ENCODE data around the gene HPRT1.
A peak's percentile ranks its signal among the peaks of the same experiment; 100 is the strongest.

Gene HPRT1

DNA sequence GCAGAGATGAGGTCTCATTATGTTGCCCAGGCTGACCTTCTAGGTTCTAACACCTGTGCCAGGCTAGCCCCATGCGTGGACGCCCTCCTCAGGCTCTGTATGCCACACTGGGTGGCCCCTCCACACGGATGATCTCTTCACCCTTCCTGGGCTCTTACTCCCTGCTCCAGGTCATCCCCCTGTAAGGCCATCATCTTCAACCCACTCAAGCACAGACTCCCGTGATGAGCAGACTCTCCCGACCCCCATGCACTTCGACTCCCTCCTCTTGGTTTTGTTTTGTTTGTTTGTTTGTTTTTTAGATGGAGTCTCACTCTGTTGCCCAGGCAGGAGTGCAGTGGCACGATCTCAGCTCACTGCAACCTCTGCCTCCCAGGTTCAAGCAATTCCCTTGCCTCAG is 70.9 kb downstream of the HPRT1 start:
- H3K9ac ChIP-seq (ENCODE audit: low read length) = no peak overlapping the region
- H3K36me3 ChIP-seq (ENCODE audit: control insufficient read depth, insufficient read depth, low read length) = no peaks in the 10 kb centered on the region
- no peaks in the 10 kb centered on the region for H3K4me1 ChIP-seq (ENCODE audit: control insufficient read depth, insufficient read depth, low read length)
- no peaks in the 10 kb centered on the region for H3K27me3 ChIP-seq (ENCODE audit: control insufficient read depth, insufficient read depth, low read length)
- no peak overlapping the region for H3K4me3 ChIP-seq (ENCODE audit: low read length)
- H3K27ac ChIP-seq (ENCODE audit: low read depth, low read length) = no peak overlapping the region

GRCh38 chrX:134533352-134533751 is 73.4 kb downstream of the HPRT1 start:
- no peaks in the 10 kb centered on the region for H3K36me3 ChIP-seq (ENCODE audit: control insufficient read depth, insufficient read depth, low read length)
- no peak overlapping the region for H3K4me3 ChIP-seq (ENCODE audit: low read length)
- no peak overlapping the region for H3K27ac ChIP-seq (ENCODE audit: low read depth, low read length)
- no peaks in the 10 kb centered on the region for H3K4me1 ChIP-seq (ENCODE audit: control insufficient read depth, insufficient read depth, low read length)
- H3K27me3 ChIP-seq (ENCODE audit: control insufficient read depth, insufficient read depth, low read length) = no peaks in the 10 kb centered on the region
- no peak overlapping the region for H3K9ac ChIP-seq (ENCODE audit: low read length)

DNA sequence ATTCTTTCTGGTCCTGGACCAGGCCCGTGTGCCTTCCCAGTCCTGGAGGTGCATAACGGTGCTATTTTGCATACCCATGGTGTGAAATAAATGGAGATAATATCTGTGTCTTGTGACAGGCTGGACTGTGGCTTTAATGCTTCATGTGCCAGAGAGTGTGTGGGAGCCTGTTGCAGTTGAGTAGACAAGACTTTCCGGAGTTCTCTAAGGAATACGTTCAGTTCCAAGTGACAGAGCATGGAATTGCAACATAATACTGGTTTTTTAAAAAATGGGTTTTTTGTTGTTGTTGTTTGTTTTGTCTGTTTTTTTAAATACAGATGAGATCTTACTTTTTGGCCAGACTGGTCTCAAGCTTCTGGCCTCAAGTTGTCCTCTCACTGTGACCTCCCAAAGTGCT is 74.0 kb downstream of the HPRT1 start:
- no peak overlapping the region for H3K27ac ChIP-seq (ENCODE audit: low read depth, low read length)
- H3K4me3 ChIP-seq (ENCODE audit: low read length) = no peak overlapping the region
- no peaks in the 10 kb centered on the region for H3K36me3 ChIP-seq (ENCODE audit: control insufficient read depth, insufficient read depth, low read length)
- no peaks in the 10 kb centered on the region for H3K4me1 ChIP-seq (ENCODE audit: control insufficient read depth, insufficient read depth, low read length)
- H3K27me3 ChIP-seq (ENCODE audit: control insufficient read depth, insufficient read depth, low read length) = no peaks in the 10 kb centered on the region
- no peak overlapping the region for H3K9ac ChIP-seq (ENCODE audit: low read length)

- Histone ChIP-seq H3K4me1 (ENCODE audit: control insufficient read depth, insufficient read depth, low read length) (no peaks in the 10 kb centered on the region), H3K27ac (ENCODE audit: low read depth, low read length) (no peak overlapping the region), H3K27me3 (ENCODE audit: control insufficient read depth, insufficient read depth, low read length) (no peaks in the 10 kb centered on the region), H3K4me3 (ENCODE audit: low read length) (no peak overlapping the region), H3K9ac (ENCODE audit: low read length) (no peak overlapping the region), H3K36me3 (ENCODE audit: control insufficient read depth, insufficient read depth, low read length) (no peaks in the 10 kb centered on the region)
Observed at GRCh38 chrX:134537179-134537955, 77.4 kb downstream of the HPRT1 start.

DNA sequence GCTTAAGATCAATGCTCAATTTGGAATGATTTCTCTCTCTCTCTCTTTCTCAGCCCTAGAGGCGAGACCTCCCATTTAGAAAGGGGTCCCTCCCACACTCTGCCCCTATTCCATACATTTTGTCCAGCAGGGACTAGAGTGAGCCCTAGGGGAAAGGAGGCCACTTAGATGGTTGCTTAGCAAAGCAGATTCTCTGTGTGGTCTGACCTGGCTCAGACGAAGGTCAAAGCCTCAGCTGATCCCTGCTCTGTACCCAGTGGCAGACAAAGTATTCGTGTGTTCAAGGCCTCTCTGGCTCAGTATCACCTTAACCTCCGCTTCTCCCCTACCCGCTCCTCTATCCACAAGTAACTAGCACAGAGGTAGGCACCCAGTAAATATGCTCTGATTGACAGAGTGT is 78.4 kb downstream of the HPRT1 start:
- H3K4me1 ChIP-seq (ENCODE audit: control insufficient read depth, insufficient read depth, low read length) = no peaks in the 10 kb centered on the region
- no peak overlapping the region for H3K27ac ChIP-seq (ENCODE audit: low read depth, low read length)
- H3K9ac ChIP-seq (ENCODE audit: low read length) = no peak overlapping the region
- no peaks in the 10 kb centered on the region for H3K27me3 ChIP-seq (ENCODE audit: control insufficient read depth, insufficient read depth, low read length)
- no peaks in the 10 kb centered on the region for H3K36me3 ChIP-seq (ENCODE audit: control insufficient read depth, insufficient read depth, low read length)
- H3K4me3 ChIP-seq (ENCODE audit: low read length) = no peak overlapping the region

DNA sequence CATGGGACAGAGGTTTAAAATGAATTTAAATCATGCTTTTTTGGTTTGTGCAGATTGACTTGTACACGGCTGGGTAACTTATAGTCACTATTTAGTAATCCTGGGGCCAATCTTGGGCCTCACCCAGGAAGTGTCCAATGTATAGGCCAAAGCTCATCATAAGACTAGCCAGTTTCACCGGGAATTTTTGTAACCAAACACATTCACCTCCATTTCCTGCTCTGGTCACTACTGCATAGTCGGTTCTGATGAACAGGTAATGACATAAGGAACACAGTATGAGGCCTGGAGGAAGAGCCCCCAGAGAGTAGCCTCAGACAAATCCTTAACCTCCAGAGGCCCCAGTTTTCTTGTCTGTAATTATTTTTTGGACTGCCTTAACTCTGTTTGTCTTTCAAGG is 81.9 kb downstream of the HPRT1 start:
- Histone ChIP-seq H3K27me3 (ENCODE audit: control insufficient read depth, insufficient read depth, low read length) (peaks cover 13% of the 10 kb centered on the region), H3K9ac (ENCODE audit: low read length) (no peak overlapping the region), H3K4me1 (ENCODE audit: control insufficient read depth, insufficient read depth, low read length) (no peaks in the 10 kb centered on the region), H3K36me3 (ENCODE audit: control insufficient read depth, insufficient read depth, low read length) (no peaks in the 10 kb centered on the region), H3K27ac (ENCODE audit: low read depth, low read length) (no peak overlapping the region), H3K4me3 (ENCODE audit: low read length) (no peak overlapping the region)

GRCh38 chrX:134542485-134542884 is 82.5 kb downstream of the HPRT1 start:
- Histone ChIP-seq H3K27me3 (ENCODE audit: control insufficient read depth, insufficient read depth, low read length) (peaks cover 15% of the 10 kb centered on the region), H3K27ac (ENCODE audit: low read depth, low read length) (no peak overlapping the region), H3K9ac (ENCODE audit: low read length) (no peak overlapping the region), H3K36me3 (ENCODE audit: control insufficient read depth, insufficient read depth, low read length) (no peaks in the 10 kb centered on the region), H3K4me3 (ENCODE audit: low read length) (no peak overlapping the region), H3K4me1 (ENCODE audit: control insufficient read depth, insufficient read depth, low read length) (no peaks in the 10 kb centered on the region)

DNA sequence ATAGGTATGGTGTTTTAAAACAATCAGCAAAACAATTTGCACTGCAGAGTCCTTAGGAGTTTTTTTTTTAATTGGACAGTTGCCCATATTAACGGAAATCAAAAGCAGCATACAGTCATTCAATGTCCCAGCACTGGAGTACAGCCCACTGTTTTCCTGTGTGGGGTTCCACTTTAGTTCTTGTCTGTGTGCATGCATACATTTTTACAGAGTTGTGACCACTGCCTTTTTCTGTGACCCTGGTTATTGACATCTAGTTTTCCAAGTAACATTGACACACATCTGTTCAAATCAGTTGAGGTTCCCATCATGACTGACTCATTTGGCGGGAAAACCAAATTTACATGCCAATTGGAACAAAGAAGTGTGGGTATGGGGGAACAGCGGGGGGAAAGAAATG is 83.3 kb downstream of the HPRT1 start:
- no peaks in the 10 kb centered on the region for H3K4me1 ChIP-seq (ENCODE audit: control insufficient read depth, insufficient read depth, low read length)
- H3K9ac ChIP-seq (ENCODE audit: low read length) = no peak overlapping the region
- no peak overlapping the region for H3K27ac ChIP-seq (ENCODE audit: low read depth, low read length)
- peaks cover 15% of the 10 kb centered on the region for H3K27me3 ChIP-seq (ENCODE audit: control insufficient read depth, insufficient read depth, low read length)
- no peak overlapping the region for H3K4me3 ChIP-seq (ENCODE audit: low read length)
- H3K36me3 ChIP-seq (ENCODE audit: control insufficient read depth, insufficient read depth, low read length) = no peaks in the 10 kb centered on the region

DNA sequence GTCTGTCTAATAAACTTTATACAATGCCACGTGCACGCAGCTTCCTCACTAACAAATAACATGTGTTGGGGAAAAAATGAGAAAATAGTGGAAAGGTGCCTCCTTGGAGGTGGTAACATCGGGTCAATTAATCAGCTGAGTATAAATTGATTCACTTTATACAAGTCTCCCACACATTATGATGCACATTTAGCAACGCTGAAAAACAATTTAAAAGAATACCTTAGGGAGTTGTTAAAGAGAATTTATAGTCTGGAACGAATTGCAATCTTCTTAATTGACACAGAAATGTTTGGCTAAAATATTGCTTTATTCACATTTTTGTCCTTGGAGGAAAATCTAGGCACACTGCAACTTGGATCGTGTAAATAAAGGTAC is 84.2 kb downstream of the HPRT1 start:
- H3K4me3 ChIP-seq (ENCODE audit: low read length) = no peak overlapping the region
- H3K36me3 ChIP-seq (ENCODE audit: control insufficient read depth, insufficient read depth, low read length) = no peaks in the 10 kb centered on the region
- H3K27me3 ChIP-seq (ENCODE audit: control insufficient read depth, insufficient read depth, low read length) = peaks cover 20% of the 10 kb centered on the region
- H3K9ac ChIP-seq (ENCODE audit: low read length) = no peak overlapping the region
- H3K27ac ChIP-seq (ENCODE audit: low read depth, low read length) = no peak overlapping the region
- no peaks in the 10 kb centered on the region for H3K4me1 ChIP-seq (ENCODE audit: control insufficient read depth, insufficient read depth, low read length)

DNA sequence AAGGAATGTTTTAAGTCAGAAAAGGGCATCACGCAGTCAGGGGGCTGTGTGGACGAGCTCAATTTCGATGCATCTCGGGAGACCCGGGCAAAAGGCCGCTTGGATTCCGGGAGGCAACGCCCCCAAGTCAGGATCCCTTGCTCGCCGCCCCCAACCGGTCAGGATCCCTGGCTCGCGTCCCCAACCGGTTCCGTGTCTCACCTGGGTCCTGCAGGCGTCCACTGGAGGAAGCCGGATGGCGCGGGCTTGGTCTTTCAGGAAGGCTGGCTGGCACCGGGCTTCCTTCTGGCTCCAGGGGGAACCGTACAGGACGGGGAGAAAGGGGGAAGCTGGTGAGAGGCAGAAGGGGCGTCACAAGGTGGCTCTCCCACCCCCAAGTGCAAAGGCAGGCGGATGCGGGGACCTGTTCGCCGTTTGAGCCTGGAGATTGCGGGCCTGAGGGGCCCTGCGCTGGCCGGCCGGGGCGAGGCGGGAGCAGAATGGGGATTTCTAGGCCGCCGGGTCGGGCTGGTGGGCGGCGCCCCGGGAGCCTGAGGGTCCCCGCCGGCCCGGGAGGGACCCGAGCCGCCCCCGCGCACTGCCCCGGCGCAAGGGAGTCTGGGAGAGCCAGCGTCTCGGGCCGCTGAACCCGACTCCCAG is 84.7 kb downstream of the HPRT1 start:
- H3K4me1 ChIP-seq (ENCODE audit: control insufficient read depth, insufficient read depth, low read length) = no peaks in the 10 kb centered on the region
- no peak overlapping the region for H3K9ac ChIP-seq (ENCODE audit: low read length)
- H3K27me3 ChIP-seq (ENCODE audit: control insufficient read depth, insufficient read depth, low read length) = peaks cover 23% of the 10 kb centered on the region
- no peaks in the 10 kb centered on the region for H3K36me3 ChIP-seq (ENCODE audit: control insufficient read depth, insufficient read depth, low read length)
- peak overlapping the region; percentile 33 for H3K4me3 ChIP-seq (ENCODE audit: low read length)
- no peak overlapping the region for H3K27ac ChIP-seq (ENCODE audit: low read depth, low read length)

- peaks cover 25% of the 10 kb centered on the region for H3K27me3 ChIP-seq (ENCODE audit: control insufficient read depth, insufficient read depth, low read length)
- H3K9ac ChIP-seq (ENCODE audit: low read length) = no peak overlapping the region
- no peak overlapping the region for H3K27ac ChIP-seq (ENCODE audit: low read depth, low read length)
- H3K36me3 ChIP-seq (ENCODE audit: control insufficient read depth, insufficient read depth, low read length) = no peaks in the 10 kb centered on the region
- H3K4me1 ChIP-seq (ENCODE audit: control insufficient read depth, insufficient read depth, low read length) = no peaks in the 10 kb centered on the region
- no peak overlapping the region for H3K4me3 ChIP-seq (ENCODE audit: low read length)
Observed at GRCh38 chrX:134545510-134545909, 85.5 kb downstream of the HPRT1 start.

- no peak overlapping the region for H3K9ac ChIP-seq (ENCODE audit: low read length)
- no peaks in the 10 kb centered on the region for H3K36me3 ChIP-seq (ENCODE audit: control insufficient read depth, insufficient read depth, low read length)
- peaks cover 25% of the 10 kb centered on the region for H3K27me3 ChIP-seq (ENCODE audit: control insufficient read depth, insufficient read depth, low read length)
- no peak overlapping the region for H3K27ac ChIP-seq (ENCODE audit: low read depth, low read length)
- H3K4me1 ChIP-seq (ENCODE audit: control insufficient read depth, insufficient read depth, low read length) = no peaks in the 10 kb centered on the region
- H3K4me3 ChIP-seq (ENCODE audit: low read length) = no peak overlapping the region
Observed at GRCh38 chrX:134546187-134546586, 86.2 kb downstream of the HPRT1 start.
